K562 (cell line): ENCODE measurements around the gene CMBL. TPM values are rescaled to one million over a fixed set of nuclear protein-coding genes. Genes with fewer than 3 reads are reported as not detected.

Experiments used
- ATAC-seq: fragments of 200-7000 bp; cut with Tn5 transposase; 3 replicates; pipeline ENCODE4 v1.9.1; 2020; ENCODE audit warnings: moderate library complexity
- BruUV-seq: library from RNA; stranded (reverse); fragments of 400-500 nt; replicated peaks from 2 replicates; lab custom pipeline; 2021; lab: Mats Ljungman, UMichigan
- CTCF ChIA-PET: fragments of 300-600 bp; formaldehyde crosslinking; extraction: SDS; loops from one replicate; lab custom pipeline; 2021; ENCODE audit warnings: low intra/inter-chr PET ratio; lab: Yijun Ruan, JAX
- POLR2A ChIA-PET: fragments of 300-600, 350-650 bp; sonication (Branson Sonifier 250); formaldehyde crosslinking; extraction: SDS; loops from one replicate; lab custom pipeline; 2021; ENCODE audit warnings: antibody characterized with exemption, inconsistent platforms; lab: Yijun Ruan, JAX
- DNase-seq, 4 experiments: peaks; one replicate each; pipeline versions ENCODE4 v3.0.0 to v3.0.0-alpha.2; 2011 to 2018; ENCODE audit warnings: low spot score in 3 of 4, mixed read lengths in 3 of 4; ENCODE audit errors: extremely low read depth in 1 of 4
- FAIRE-seq: peaks from 2 replicates; lab custom pipeline; 2011; peaks lifted over from hg19 to GRCh38; lab: Jason Lieb, UNC
- H2AFZ ChIP-seq: 2 replicates; pipeline ENCODE4 v1.6.0; 2011; ENCODE audit warnings: low read depth, low read length, control low read depth, inconsistent platforms
- H3K27ac ChIP-seq: fragments of 200-600 bp; 3 replicates; pipeline ENCODE4 v1.8.0; 2011; ENCODE audit warnings: low read depth, mild to moderate bottlenecking, control low read depth, inconsistent platforms, low read length, moderate library complexity, mixed read lengths; ENCODE audit errors: extremely low read depth
- H3K27me3 ChIP-seq, 2 experiments: fragments of 300-600 bp in 1 of 2; 2 replicates in 1 of 2; 3 replicates in 1 of 2; pipeline versions ENCODE4 v1.6.0 to v1.8.0; 2011; ENCODE audit warnings: inconsistent platforms in 2 of 2, low read length in 2 of 2, mild to moderate bottlenecking in 1 of 2, mixed read lengths in 1 of 2, moderate library complexity in 1 of 2; ENCODE audit not compliant: control insufficient read depth in 2 of 2, insufficient read depth in 2 of 2
- H3K36me3 ChIP-seq: fragments of 300-600 bp; 3 replicates; pipeline ENCODE4 v1.8.0; 2011; ENCODE audit warnings: mild to moderate bottlenecking, low read length, inconsistent platforms; ENCODE audit not compliant: control insufficient read depth, insufficient read depth
- H3K4me1 ChIP-seq, 2 experiments: fragments of 200-600 bp in 1 of 2; replicated peaks in 1 of 2; 2 replicates in 1 of 2; 3 replicates in 1 of 2; pipeline versions ENCODE4 v1.5.1 to v1.8.0; 2011; ENCODE audit warnings: inconsistent platforms in 2 of 2, low read length in 2 of 2, mild to moderate bottlenecking in 1 of 2, mixed read lengths in 1 of 2, moderate library complexity in 1 of 2; ENCODE audit not compliant: control insufficient read depth in 2 of 2, insufficient read depth in 2 of 2
- H3K4me2 ChIP-seq: 2 replicates; pipeline ENCODE4 v1.6.1; 2011; ENCODE audit warnings: low read length, control low read depth, inconsistent platforms, mixed read lengths; ENCODE audit not compliant: insufficient read depth
- H3K4me3 ChIP-seq: fragments of 200-600 bp; sonication (generic), shearing (Covaris generic); 2 replicates; pipeline ENCODE4 v1.5.1; 2016; ENCODE audit warnings: control low read depth, inconsistent platforms
- H3K79me2 ChIP-seq: fragments of 200-600 bp; 3 replicates; pipeline ENCODE4 v1.8.0; 2011; ENCODE audit warnings: low read length, inconsistent platforms; ENCODE audit not compliant: control insufficient read depth, insufficient read depth
- H3K9ac ChIP-seq, 2 experiments: 2 replicates each; pipeline versions ENCODE4 v1.6.0 to v1.6.1; 2011; ENCODE audit warnings: low read depth in 2 of 2, low read length in 2 of 2, control low read depth in 1 of 2, inconsistent platforms in 1 of 2, mild to moderate bottlenecking in 1 of 2, mixed read lengths in 1 of 2; ENCODE audit not compliant: insufficient read depth in 1 of 2
- H3K9me1 ChIP-seq: one replicate; pipeline ENCODE4 v1.6.0; 2011; ENCODE audit warnings: inconsistent platforms, mild to moderate bottlenecking, low read length, moderate library complexity; ENCODE audit not compliant: control insufficient read depth, insufficient read depth
- H3K9me3 ChIP-seq: replicated peaks from 2 replicates; pipeline ENCODE4 v1.5.1; 2011; ENCODE audit warnings: low read depth, low read length, inconsistent platforms; ENCODE audit not compliant: control insufficient read depth, insufficient read depth
- H4K20me1 ChIP-seq: replicated peaks from 2 replicates; pipeline ENCODE4 v1.6.1; 2011; ENCODE audit warnings: low read length, inconsistent platforms, mixed read lengths; ENCODE audit not compliant: control insufficient read depth, insufficient read depth
- GTF2E2 ChIP-seq: fragments of 200-800 bp; sonication (Bioruptor generic); IDR thresholded peaks from 2 replicates; pipeline ENCODE4 v1.6.1; 2016; ENCODE audit warnings: missing genetic modification characterization, missing compliant biosample characterization
- POU5F1 ChIP-seq: fragments of 150-350 bp; IDR thresholded peaks from 2 replicates; pipeline ENCODE4 v1.6.1; 2014; ENCODE audit warnings: borderline replicate concordance, low read length, low read depth, mild to moderate bottlenecking; ENCODE audit not compliant: partially characterized antibody
- YY1 ChIP-seq, 3 experiments: IDR thresholded peaks; 2 replicates each; pipeline ENCODE4 v1.6.1; 2011; ENCODE audit warnings: low read length in 2 of 3, mild to moderate bottlenecking in 2 of 3, moderate library complexity in 2 of 3, borderline replicate concordance in 1 of 3, control low read depth in 1 of 3, low read depth in 1 of 3; ENCODE audit not compliant: insufficient read depth in 3 of 3, insufficient replicate concordance in 2 of 3, control insufficient read depth in 1 of 3, insufficient read length in 1 of 3; ENCODE audit errors: extremely low read depth in 1 of 3
- WGBS: fragments of 100-300 bp; shearing (Covaris generic); methylation state at CpG from one replicate; pipeline ENCODE4 v1.1.6; 2016; ENCODE audit warnings: low coverage, mixed read lengths; ENCODE audit not compliant: insufficient coverage; ENCODE audit errors: missing lambda C conversion rate; 5-methylcytosine and 5-hydroxymethylcytosine counted together
- in situ Hi-C: fragments of 300-500 bp; cut with MboI; formaldehyde crosslinking; loops from 4 replicates; pipeline ENCODE4 v1.15.0; 2018; ENCODE audit warnings: inconsistent platforms, mixed read lengths
- intact Hi-C: fragments of 100-400 bp; cut with micrococcal nuclease; formaldehyde crosslinking; loops from 2 replicates; pipeline ENCODE4 v1.14.2; 2022
- polyA plus RNA-seq, 8 experiments: library from polyadenylated mRNA; depleted of rRNA in 4 of 8; stranded (reverse) in 5 of 8; unstranded in 3 of 8; fragments of >200 nt; fragmentation: Nextera tagmentation in 2 of 8; fragmentation: Illumina TruSeq in 1 of 8; extraction: Ambion mirVana in 2 of 8; extraction: Trizol in 1 of 8; gene quantifications; 2 replicates each; pipeline versions ENCODE4 v1.2.1 to v1.2.3, GENCODE V29; 2011 to 2014; ENCODE audit warnings: inconsistent platforms in 1 of 8, missing spikeins in 1 of 8
- total RNA-seq, 7 experiments: library from RNA; depleted of rRNA in 6 of 7; stranded (reverse); fragments of >200 nt in 6 of 7; fragmentation: Illumina TruSeq in 2 of 7; extraction: Trizol in 2 of 7; gene quantifications; 2 replicates each; pipeline versions ENCODE4 v1.2.1 to v1.2.3, GENCODE V29; 2011 to 2021; ENCODE audit warnings: low replicate concordance in 1 of 7

CMBL gene
- total and polyA plus RNA-seq, 9 of the 15 experiments (the other 6 are each of a cell fraction or from before 2014, with no cell fraction given) = 22.6 to 192 (median 71.1) TPM

DNA sequence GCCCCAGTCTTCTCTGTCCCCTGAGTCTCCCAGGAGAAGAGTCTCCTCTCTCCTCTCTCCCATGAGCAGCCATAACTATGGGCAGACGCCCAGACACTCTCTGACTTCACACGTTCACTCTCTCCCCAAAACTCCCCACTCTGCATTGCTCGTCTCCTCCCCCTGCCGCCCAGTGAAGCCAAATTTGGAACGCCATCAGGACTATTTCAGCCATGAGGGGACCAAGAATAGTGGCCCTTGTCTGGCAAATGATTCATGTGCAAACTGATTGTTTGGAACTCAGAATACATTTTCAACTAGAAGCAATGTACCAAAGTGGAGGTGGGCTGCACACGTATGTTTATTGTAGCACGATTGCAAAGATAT is 20.9 kb downstream of the CMBL start:
- intact Hi-C loops (no loop called here), in situ Hi-C loops (no loop called here)
- TF ChIP-seq YY1 (IDR thresholded peaks at IDR 0.05; ENCODE audit: borderline replicate concordance in 1 of 3, control insufficient read depth in 1 of 3, extremely low read depth in 1 of 3, insufficient read depth in 3 of 3, insufficient read length in 1 of 3, insufficient replicate concordance in 2 of 3, low read depth in 1 of 3, low read length in 2 of 3) = peak in 1 of 3 experiments; percentile 25
- no peak for TF ChIP-seq POU5F1
- TF ChIP-seq GTF2E2 (tag) = no peak
- H3K4me1 ChIP-seq = peaks cover 18 to 30% of the 10 kb centered on the region in 2 experiments
- peak overlapping the region in 1 of 2 experiments; percentile 6; a peak in 1 of 4 replicates for H3K9ac ChIP-seq
- no peak overlapping the region for H2AFZ ChIP-seq
- H3K36me3 ChIP-seq = peaks cover 74% of the 10 kb centered on the region
- H4K20me1 ChIP-seq = no peaks in the 10 kb centered on the region
- H3K27me3 ChIP-seq = no peaks in the 10 kb centered on the region
- H3K9me1 ChIP-seq = no peaks in the 10 kb centered on the region
- no peak for FAIRE-seq
- H3K79me2 ChIP-seq = peaks cover 26% of the 10 kb centered on the region
- CTCF ChIA-PET = no interaction called here
- ATAC-seq = no peak
- POLR2A ChIA-PET = interaction anchor here (0.6 to 1.6 kb wide), 3 partner anchors 8 to 78 kb away, joined by 3 to 10 read pairs (median 4); no protein-coding TSS in a partner anchor
- H3K27ac ChIP-seq = no peak overlapping the region; the same call in 2 of the 3 replicates
- BruUV-seq = no TSS peak
- no peak overlapping the region for H3K4me3 ChIP-seq
- WGBS = 82% methylated on average over 7 of the region's 7 CpGs
- H3K9me3 ChIP-seq = no peaks in the 10 kb centered on the region
- H3K4me2 ChIP-seq = no peak overlapping the region
- no peak for DNase-seq
